GM18868 (cell line): Measurements from ENCODE around the gene PXDN.
"Not testable (repeated sequence)": the region's sequence is repeated elsewhere in the genome, so short reads cannot be mapped to it uniquely, and the experiment has no call there.

ENCODE experiments used
- ATAC-seq: cut with Tn5 transposase; IDR thresholded peaks from one replicate; pipeline ENCODE4 v1.9.1; 2021; ENCODE audit warnings: mild to moderate bottlenecking, moderate library complexity; ENCODE audit not compliant: unreplicated experiment

PXDN gene

GRCh38 chr2:1744446-1745170 lies at the start of gene PXDN:
Gene PXDN, minus strand, starts transcription at chr2:1744515. Its CDS starts 60 bp downstream, at chr2:1744455.
- no peak for ATAC-seq

GRCh38 chr2:1793868-1794445 lies 49.6 kb upstream of the PXDN start:
- ATAC-seq, result no peak

- ATAC-seq, result no peak
Measured at GRCh38 chr2:1793001-1793867, 48.9 kb upstream of the PXDN start.

- ATAC-seq, result no peak
Measured at GRCh38 chr2:1791685-1792435, 47.5 kb upstream of the PXDN start.

- ATAC-seq, result no peak
Measured at GRCh38 chr2:1791006-1791605, 46.8 kb upstream of the PXDN start.

- ATAC-seq, result no peak
Measured at GRCh38 chr2:1790473-1790872, 46.2 kb upstream of the PXDN start.

- ATAC-seq, result no peak
Measured at GRCh38 chr2:1789610-1790009, 45.3 kb upstream of the PXDN start.

GRCh38 chr2:1788478-1788959 lies 44.2 kb upstream of the PXDN start:
- ATAC-seq, result no peak

- no peak for ATAC-seq
Measured at GRCh38 chr2:1787755-1788477, 43.6 kb upstream of the PXDN start.

GRCh38 chr2:1784986-1785617 lies 40.8 kb upstream of the PXDN start:
- ATAC-seq, result no peak

- no peak for ATAC-seq
Measured at GRCh38 chr2:1784087-1784486, 39.8 kb upstream of the PXDN start.

GRCh38 chr2:1782514-1782913 lies 38.2 kb upstream of the PXDN start:
- ATAC-seq, result no peak

GRCh38 chr2:1781291-1782080 lies 37.2 kb upstream of the PXDN start:
- no peak for ATAC-seq

- ATAC-seq, result no peak
Measured at GRCh38 chr2:1780693-1781092, 36.4 kb upstream of the PXDN start.

- ATAC-seq, result not testable (repeated sequence)
Measured at GRCh38 chr2:1780054-1780453, 35.7 kb upstream of the PXDN start.

- no peak for ATAC-seq
Measured at GRCh38 chr2:1778566-1778965, 34.3 kb upstream of the PXDN start.

GRCh38 chr2:1777781-1778180 lies 33.5 kb upstream of the PXDN start:
- ATAC-seq, result no peak

GRCh38 chr2:1777156-1777555 lies 32.8 kb upstream of the PXDN start:
- no peak for ATAC-seq
